Measurements from ENCODE around the gene SP140L.
A peak's percentile ranks its signal among the peaks of the same experiment; 100 is the strongest.
"Not testable (repeated sequence)": the region's sequence is repeated elsewhere in the genome, so short reads cannot be mapped to it uniquely, and the experiment has no call there.

SP140L gene

DNA sequence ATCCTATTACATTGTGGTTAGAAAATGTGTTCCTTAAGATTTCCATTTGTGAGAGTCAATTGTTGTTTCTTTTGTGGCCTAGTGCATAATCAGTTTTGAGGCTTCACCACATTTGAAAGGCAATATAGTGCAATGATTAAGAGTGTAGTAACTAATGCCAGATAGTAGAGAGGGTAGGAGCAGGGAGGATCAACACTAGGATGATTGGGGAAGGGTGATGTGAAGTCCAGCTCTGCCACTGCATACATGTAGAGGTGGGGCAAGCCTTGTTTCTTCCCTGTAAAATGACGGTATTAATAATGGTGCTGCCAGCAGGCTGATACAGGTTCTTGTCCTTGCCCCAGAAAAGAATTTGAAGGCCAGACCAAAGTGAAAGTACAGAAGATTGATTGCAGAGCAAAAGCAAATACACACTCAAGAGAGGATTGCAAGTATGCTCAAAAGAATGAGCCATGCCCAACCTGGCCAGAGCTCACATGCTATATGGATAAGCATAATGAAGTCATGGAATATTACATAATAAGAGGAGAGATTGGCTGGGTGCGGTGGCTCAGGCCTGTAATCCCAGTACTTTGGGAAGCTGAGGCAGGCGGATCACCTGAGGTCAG, 97.0 kb downstream of the SP140L start:
- DNase-seq: no peak

DNA sequence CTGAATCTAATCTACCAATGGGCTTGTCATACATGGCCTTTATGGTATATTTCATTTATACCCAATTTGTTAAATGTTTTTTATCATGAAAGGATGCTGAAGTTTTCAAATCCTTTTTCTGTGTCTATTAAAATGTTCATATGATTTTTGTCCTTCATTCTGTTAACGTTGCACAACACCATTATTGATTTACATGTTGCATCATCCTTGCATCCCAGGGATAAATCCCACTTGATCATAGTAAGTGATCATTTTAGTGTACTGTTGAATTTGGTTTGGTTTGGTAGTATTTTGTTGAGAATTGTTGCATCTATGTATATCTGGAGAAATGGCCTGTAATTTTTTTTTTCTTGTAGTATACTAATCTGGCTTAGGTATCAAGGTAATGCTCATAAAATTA, 98.4 kb downstream of the SP140L start:
- no peak for DNase-seq

DNA sequence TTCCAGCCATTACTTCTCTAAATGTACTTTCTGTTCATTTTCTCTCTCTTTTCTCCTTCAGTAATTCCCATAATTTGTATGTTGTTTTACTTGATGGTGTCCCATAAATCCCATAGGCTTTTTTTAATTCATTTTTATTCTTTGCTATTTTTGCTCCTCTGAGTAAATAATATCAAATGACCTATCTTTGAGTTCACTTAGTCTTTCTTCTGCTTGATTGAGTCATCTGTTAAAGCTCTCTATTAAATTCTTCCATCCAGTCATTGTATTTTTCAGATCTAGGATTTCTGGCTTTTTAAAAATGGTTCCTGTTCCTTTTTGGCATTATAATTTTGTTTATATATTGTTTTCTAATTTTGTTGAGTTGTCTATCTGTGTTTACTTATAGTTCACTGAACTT, 102.5 kb downstream of the SP140L start:
- no peak for DNase-seq

DNA sequence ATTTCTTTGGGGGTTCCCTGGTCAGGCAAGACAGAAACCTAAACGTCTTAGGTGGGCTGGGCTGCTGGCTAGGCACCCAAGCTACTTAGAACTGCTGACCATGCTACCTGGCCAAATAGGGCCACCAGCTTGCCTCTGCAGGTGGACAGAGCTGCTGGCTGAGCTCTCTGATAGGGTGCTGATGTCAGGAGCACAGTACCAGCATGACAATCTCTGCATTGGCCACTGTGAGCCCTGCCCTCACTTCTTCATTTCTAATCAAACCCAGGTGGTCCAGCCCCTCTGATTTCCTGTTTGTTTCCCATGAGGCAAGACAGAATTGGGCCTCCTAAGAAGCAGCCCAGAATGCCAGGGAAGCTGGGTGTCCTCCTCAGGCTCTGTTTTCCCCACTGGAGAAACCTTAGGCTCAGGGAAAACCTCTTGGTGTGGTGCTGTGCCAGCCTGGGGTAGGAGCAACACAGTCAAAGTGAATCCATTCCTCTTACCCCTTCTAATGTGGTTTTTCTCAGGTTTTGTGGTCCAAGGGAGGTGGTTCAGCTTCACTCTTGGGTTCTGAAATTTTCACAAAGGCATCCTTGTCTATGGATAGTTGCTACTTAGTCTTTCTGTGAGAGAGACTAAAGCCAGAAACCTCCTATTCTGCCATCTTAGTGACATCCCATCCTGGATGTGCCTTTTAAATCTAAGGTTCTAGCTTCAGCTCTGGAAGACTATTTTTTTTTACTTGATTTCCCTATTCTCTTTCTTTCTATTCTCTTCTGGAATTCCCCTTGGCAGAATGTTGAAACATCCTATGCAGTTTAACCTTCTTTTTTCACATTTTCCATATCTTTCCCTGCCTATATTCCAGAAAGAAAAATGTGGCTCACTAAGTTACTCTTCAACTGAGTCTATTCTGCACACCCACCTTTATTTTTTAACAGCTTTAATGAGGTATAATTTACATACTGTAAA, 104.2 kb downstream of the SP140L start:
- no peak for DNase-seq

DNA sequence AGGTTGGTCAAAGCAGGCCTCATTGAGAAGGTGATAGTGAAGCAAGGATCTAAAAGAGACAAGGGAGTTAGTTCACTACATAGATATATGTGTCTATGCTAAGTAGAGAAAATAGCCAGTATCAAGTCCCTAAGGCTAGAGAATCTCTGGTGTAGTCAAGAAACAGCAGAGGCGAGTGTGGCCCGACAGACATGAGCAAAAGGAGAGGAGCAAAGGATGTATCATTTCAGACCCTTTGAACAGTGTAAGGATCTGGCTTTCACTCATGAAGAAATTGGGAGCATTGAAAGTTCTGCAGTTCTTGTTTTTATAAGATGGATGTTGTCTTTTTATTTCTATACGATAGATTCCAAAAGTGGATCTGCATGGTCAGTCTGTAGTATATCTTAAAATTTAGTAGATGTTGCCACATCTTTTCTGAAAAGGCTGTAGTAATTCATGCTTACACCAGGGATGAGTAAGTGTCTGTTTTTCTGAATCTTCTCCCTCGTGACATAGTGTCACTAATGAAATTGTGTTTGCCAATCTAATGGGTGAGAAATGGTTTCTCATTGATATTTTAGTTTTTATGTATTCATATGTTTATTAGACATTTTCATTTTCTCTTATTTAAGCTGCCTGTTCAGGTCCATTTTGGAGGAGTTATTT, 107.8 kb downstream of the SP140L start:
- DNase-seq: no peak

DNA sequence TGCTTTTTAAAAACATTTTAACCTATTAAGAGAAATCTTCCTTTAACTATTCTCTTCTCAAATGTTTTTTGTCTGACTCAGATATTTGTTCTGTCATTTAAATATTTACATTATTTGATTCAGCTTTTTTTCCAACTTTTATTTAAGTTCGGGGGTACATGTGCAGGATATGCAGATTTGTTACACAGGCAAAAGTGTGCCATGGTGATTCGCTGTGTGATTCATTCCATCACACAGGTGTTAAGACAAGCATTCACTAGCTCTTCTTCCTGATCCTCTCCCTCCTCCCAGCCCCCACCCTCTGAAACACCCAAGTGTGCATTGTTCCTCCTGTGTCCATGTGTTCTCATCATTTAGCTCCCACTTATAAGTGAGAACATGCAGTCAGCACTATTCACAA, 108.4 kb downstream of the SP140L start:
- no peak for DNase-seq

DNA sequence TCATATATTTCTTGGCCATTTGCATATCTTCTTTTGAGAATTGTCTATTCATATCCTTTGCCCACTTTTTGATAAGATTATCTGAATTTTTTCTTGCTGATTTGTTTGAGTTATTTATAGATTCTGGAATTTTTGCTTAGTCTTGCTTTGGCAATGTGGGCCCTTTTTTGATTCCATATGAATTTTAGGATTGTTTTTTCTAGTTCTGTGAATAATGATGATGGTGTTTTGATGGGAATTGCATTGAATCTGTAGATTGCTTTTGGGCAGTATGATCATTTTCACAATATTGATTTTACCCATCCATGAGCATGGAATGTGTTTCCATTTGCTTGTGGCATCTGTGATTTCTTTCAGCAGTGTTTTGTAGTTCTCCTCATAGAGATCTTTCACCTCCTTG, 112.1 kb downstream of the SP140L start:
- not testable (repeated sequence) for DNase-seq

DNA sequence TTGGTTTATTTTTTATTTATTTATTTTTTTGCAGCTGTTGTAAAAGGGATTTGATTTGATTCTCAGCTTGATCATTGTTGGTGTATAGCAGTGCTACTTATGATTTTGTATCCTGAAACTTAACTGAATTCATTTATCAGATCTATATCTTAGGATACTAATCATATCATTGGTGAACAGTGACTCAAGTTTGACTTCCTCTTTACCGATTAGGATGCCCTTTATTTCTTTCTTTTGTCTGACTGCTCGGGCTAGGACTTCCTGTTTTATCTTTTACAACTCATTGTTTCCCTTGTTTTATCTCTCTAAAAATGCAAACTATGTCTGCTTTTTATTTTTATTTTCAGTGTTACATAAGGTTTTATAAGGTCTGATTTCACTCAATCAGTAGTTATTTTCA, 112.6 kb downstream of the SP140L start:
- DNase-seq: no peak

DNA sequence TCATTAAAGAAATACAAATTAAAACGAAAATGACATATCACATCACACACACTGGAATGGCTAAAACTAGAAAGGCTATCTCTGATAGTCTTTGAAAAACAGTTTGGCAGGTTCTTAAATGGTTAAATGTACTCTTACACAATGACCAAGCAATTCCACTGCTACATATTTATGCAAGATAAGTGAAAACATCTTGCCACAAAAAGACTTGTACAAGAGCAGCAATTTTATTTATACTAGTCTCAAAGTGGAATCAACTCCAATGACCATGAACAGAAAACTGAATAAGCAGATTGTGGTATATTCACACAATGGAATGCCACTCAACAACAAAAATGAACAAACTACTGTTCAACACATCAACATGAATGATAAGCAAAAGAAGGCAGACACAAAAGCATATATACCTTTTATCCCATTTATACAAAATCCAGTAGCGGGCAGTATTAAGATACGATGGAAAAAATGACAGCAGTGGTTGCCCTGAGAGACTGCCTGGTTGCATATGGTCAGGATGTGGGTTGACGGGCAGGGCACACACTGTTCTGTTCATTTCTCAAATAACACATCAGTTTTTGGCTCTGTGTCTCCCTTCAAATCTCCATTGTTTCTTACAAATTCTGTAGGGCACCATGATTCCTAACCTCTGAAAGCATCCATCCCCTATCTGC, 114.4 kb downstream of the SP140L start:
- DNase-seq: peak in 1 of 2 experiments; percentile 51

DNA sequence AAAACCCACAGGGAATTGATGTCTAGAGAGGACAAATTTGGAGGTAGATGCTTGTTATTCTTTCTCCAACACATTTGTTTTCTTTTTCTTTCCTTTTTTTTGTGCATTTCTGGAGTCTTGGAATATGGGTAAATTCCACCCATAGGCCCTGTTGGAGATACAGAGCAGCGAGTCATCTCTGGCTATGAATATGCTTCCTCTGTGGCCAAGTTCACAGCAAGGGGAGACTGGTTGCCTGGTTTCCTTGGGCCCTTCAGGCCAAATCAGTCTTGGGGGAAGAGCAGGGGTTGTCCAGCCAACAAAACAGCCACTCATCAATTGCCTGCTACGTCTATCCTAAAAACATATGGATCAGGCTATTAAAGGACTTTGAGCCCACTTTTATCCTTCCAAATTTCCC, 116.5 kb downstream of the SP140L start:
- DNase-seq: no peak

DNA sequence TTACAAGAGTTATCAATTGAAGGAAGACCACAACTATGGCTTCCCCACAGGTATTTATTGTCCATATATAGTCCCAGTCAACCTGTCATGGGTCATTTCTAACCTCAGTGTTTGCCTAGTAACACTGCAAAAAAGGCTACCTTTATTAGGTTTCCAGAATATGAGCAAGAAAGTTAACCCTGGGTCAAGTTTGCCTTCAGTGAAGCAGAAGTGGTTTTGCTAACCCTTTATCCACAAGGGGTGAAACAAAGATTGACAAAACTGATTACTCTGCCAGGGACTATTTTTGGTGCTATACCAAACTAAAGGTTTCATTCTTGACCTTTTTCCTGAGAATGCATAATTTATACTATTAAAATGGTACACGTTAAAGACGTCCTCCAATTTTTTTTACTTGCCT, 117.8 kb downstream of the SP140L start:
- no peak for DNase-seq

DNA sequence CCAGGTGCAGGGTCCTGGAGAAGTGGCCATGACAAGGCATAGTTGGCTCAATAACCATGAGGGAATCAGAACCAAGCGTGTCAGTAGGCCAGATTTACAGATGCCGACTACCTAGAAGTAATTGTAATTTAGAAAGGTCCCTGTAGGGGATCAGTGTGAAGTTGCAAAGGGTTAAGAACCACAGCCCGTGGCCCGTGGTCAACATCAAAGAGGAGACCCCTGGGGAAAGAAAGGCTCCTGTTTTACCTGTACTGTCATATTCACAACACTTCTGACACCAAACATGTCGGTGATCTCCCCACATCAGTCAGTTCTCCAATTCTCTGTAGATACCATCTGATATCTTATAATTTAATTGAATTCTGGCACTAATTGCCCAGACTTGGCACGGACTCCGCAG, 120.0 kb downstream of the SP140L start:
- DNase-seq: no peak

DNA sequence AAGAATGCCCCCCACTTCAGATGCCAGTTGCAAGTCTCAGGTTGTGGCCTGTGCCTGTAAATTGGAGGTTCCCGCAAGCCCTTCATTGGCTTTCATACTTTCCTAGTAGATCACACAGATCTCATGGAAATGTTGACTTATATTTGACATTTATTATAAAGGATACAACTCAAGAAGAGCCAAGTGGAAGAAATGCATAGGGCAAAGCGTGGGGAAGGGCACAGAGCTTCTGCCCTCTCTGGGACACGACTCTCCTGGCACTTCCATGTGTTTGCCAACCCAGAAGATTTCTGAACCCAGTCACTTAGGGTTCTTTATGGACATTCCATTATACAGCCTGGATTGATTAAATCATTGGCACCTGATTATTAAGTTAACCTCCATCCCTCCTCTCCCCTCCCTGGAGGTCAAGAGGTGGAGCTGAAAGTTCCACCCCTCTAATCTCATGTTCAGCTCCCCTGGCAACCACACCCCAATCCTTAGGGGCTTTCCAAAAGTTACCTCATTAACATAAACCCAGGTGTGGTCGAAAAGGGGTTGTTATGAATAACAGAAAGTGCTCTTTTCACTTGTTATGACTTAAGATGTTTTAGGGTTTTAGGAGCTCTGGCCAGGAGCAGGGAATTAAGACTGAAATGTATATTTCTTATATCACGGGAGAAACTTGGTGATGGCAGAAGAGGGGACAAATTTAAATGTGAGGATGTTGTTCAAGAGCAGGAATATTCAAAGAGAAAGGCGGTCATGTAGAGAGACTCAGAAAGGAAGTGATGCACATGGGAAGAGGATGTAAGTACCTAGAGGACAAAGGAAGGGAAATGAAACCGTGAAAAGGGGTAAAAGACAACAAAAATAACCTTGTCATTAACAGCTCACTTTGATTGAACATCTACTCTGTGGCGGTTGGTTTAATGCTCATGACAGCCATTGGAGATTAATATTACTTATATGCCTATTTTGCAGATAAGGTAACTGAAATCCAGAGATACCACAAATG, 120.8 kb downstream of the SP140L start:
- DNase-seq: peak in 1 of 2 experiments; percentile 44

DNA sequence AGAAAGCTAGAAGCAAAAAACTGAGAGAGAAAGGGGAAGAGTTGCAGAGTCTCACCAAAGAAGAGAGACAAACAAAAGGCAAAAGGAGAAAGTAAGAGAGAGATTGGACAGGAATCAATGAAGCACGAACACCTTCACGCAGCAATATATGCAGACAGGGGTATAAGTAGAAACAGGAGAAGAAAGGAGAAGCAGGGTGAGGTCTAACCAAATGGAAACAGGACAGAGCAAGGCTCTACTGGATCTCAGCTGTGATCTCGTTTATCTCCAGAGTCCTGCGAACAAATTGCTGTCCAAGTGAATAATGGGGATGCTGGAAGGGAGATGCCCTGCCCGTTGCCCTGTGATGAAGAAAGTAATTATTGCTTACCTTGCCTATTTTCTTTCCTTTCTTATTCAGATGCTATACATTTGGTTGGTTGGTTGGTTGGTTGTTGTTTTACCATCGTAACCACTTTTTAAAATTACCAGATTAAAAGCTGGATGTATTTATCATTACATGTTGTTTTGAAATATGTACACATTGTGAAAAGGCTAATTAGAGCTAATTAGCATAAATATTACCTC, 123.0 kb downstream of the SP140L start:
- DNase-seq: no peak

DNA sequence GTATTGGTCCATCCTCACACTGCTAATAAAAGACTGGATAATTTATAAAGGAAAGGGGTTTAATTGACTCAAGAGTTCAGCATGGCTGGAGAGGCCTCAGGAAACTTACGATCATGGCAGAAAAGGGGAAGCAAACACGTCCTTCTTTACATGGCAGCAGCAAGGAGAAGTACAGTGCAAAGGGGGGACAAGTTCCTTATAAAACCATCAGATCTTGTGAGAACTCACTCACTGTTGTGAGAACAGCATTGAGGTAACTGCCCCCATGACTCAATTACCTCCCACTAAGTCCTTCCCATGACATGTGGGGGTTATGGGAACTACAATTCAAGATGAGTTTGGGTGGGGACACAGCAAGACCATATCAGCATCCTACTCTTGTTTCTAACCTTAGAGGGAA, 126.0 kb downstream of the SP140L start:
- no peak for DNase-seq

Data from activated T-cell treated with anti-CD3 and anti-CD28 coated beads, Interleukin-2, amount 50 U/mL, for 48 hours (primary cell).